Left lung (tissue), 10 donors: ENCODE results near the gene HIBADH. TPM values are rescaled to one million over a fixed set of nuclear protein-coding genes. Genes with fewer than 3 reads are reported as not detected.
A peak's percentile ranks its signal among the peaks of the same experiment; 100 is the strongest.

ENCODE experiments used
- ATAC-seq: fragments of 200-7000 bp; cut with Tn5 transposase; one replicate; pipeline ENCODE4 v1.9.1; 2020; ENCODE audit warnings: moderate library complexity
- DNase-seq, 4 donors: peaks; one replicate each; pipeline ENCODE4 v3.0.0-alpha.2; 2013 to 2020
- H3K27ac ChIP-seq, 2 donors: fragments of 200-600 bp; sonication (generic) in 1 of 2; one replicate each; pipeline versions ENCODE4 v1.5.0 to v1.8.0; 2020 to 2021
- H3K27me3 ChIP-seq, 2 donors: fragments of 200-600 bp; sonication (generic) in 1 of 2; one replicate each; pipeline versions ENCODE4 v1.5.0 to v1.8.0; 2020 to 2021
- H3K36me3 ChIP-seq, 2 donors: fragments of 200-600 bp; sonication (generic) in 1 of 2; one replicate each; pipeline versions ENCODE4 v1.5.0 to v1.8.0; 2020 to 2021
- H3K4me1 ChIP-seq, 2 donors: fragments of 200-600 bp; one replicate each; pipeline ENCODE4 v1.8.0; 2021
- H3K4me3 ChIP-seq, 2 donors: fragments of 200-600 bp; sonication (generic) in 1 of 2; one replicate each; pipeline versions ENCODE4 v1.5.0 to v1.8.0; 2020 to 2021; ENCODE audit warnings: mild to moderate bottlenecking in 1 of 2
- H3K9me3 ChIP-seq, 2 donors: fragments of 200-600 bp; sonication (generic) in 1 of 2; one replicate each; pipeline versions ENCODE4 v1.5.0 to v1.8.0; 2020 to 2021
- CTCF ChIP-seq, 2 donors: fragments of 200-600 bp; sonication (generic) in 1 of 2; IDR thresholded peaks; one replicate each; pipeline versions ENCODE4 v1.5.0 to v1.8.0; 2021; ENCODE audit warnings: antibody characterized with exemption in 2 of 2
- intact Hi-C, 2 donors: fragments of 100-400 bp; cut with DNase I; formaldehyde crosslinking; loops; one replicate each; pipeline versions ENCODE4 v1.11.2 to v1.14.2; 2022
- polyA plus RNA-seq, 6 donors: library from polyadenylated mRNA; unstranded; fragments of 120-200 nt; gene quantifications; one replicate each; pipeline ENCODE4 v1.2.1, GENCODE V29; 2013; ENCODE audit not compliant: insufficient read length in 6 of 6
- total RNA-seq, 2 donors: library from RNA; stranded (reverse); fragmentation: NEBNext Ultra II Directional; extraction: Animal tissue kit (Norgen Biotek cat#: 25700); gene quantifications; one replicate each; pipeline ENCODE4 v1.2.1, GENCODE V29; 2021
- donor health status: DM: no; HTN: yes; CAD: no.
- donor health status: DM: no; HTN: no; CAD: no.

HIBADH gene
- total and polyA plus RNA-seq, 8 donors, result 20.8 to 63.3 (median 49.4) TPM

GRCh38 chr7:27663989-27664331 is 1.3 kb upstream of the HIBADH start:
- Histone ChIP-seq H3K4me1 (peaks cover 0 to 13% of the 10 kb centered on the region in 2 donors), H3K4me3 (peak overlapping the region in 1 of 2 donors; percentile 75), H3K27me3 (no peaks in the 10 kb centered on the region), H3K27ac (no peak overlapping the region), H3K36me3 (no peaks in the 10 kb centered on the region), H3K9me3 (no peaks in the 10 kb centered on the region)
- intact Hi-C loops, result no loop called here
- DNase-seq (no peak), ATAC-seq (no peak)
- no peak for TF ChIP-seq CTCF (IDR thresholded peaks at IDR 0.05)

GRCh38 chr7:27661811-27662489 is 733 bp downstream of the HIBADH start:
- H3K27ac ChIP-seq, result peak overlapping the region; percentile 84 to 91
- ATAC-seq (peak; percentile 2), DNase-seq (peak in 3 of 4 donors; percentile 41 to 50 (median 46))
- H3K27me3 ChIP-seq, result no peaks in the 10 kb centered on the region
- H3K36me3 ChIP-seq, result no peaks in the 10 kb centered on the region
- no peak for TF ChIP-seq CTCF (IDR thresholded peaks at IDR 0.05)
- peak overlapping the region; percentile 75 to 84 for H3K4me3 ChIP-seq
- no peaks in the 10 kb centered on the region for H3K9me3 ChIP-seq
- peaks cover 0 to 13% of the 10 kb centered on the region in 2 donors for H3K4me1 ChIP-seq
- intact Hi-C loops, result no loop called here

GRCh38 chr7:27656724-27657123 is 6.0 kb downstream of the HIBADH start:
- H3K36me3 ChIP-seq, result no peaks in the 10 kb centered on the region
- H3K27ac ChIP-seq, result no peak overlapping the region
- intact Hi-C loops, result no loop called here
- H3K4me3 ChIP-seq, result no peak overlapping the region
- no peaks in the 10 kb centered on the region for H3K27me3 ChIP-seq
- H3K9me3 ChIP-seq, result no peaks in the 10 kb centered on the region
- DNase-seq, result no peak
- ATAC-seq, result no peak
- TF ChIP-seq CTCF (IDR thresholded peaks at IDR 0.05), result no peak
- peaks cover 0 to 3% of the 10 kb centered on the region in 2 donors for H3K4me1 ChIP-seq

- intact Hi-C loops, result no loop called here
- DNase-seq, result no peak
These were observed 7.5 kb downstream of the HIBADH start for GRCh38 chr7:27655184-27655583.

GRCh38 chr7:27652518-27652917 is 10.2 kb downstream of the HIBADH start:
- DNase-seq (no peak), ATAC-seq (no peak)
- intact Hi-C loops, result no loop called here
- Histone ChIP-seq H3K4me3 (no peak overlapping the region), H3K27ac (no peak overlapping the region), H3K27me3 (no peaks in the 10 kb centered on the region), H3K4me1 (no peaks in the 10 kb centered on the region), H3K9me3 (no peaks in the 10 kb centered on the region), H3K36me3 (peaks cover 0 to 8% of the 10 kb centered on the region in 2 donors)
- no peak for TF ChIP-seq CTCF (IDR thresholded peaks at IDR 0.05)

More at GRCh38 chr7:27655184-27655583, 7.5 kb downstream of the HIBADH start:
- H3K9me3 ChIP-seq, result no peaks in the 10 kb centered on the region
- no peak for ATAC-seq
- no peak overlapping the region for H3K4me3 ChIP-seq
- H3K27me3 ChIP-seq, result no peaks in the 10 kb centered on the region
- no peak for TF ChIP-seq CTCF (IDR thresholded peaks at IDR 0.05)
- H3K36me3 ChIP-seq, result no peaks in the 10 kb centered on the region
- no peak overlapping the region for H3K27ac ChIP-seq
- H3K4me1 ChIP-seq, result no peaks in the 10 kb centered on the region
